Stimulated activated CD4-positive, alpha-beta T cell treated with anti-CD3 and anti-CD28 coated beads, Interleukin-4, amount 100 ng/mL, for 24 hours (primary cell): ENCODE data around the gene MRPL3.
A peak's percentile ranks its signal among the peaks of the same experiment; 100 is the strongest.

Source experiments
- DNase-seq: peaks from one replicate; pipeline ENCODE4 v3.0.0-alpha.2; 2020

Gene MRPL3

DNA sequence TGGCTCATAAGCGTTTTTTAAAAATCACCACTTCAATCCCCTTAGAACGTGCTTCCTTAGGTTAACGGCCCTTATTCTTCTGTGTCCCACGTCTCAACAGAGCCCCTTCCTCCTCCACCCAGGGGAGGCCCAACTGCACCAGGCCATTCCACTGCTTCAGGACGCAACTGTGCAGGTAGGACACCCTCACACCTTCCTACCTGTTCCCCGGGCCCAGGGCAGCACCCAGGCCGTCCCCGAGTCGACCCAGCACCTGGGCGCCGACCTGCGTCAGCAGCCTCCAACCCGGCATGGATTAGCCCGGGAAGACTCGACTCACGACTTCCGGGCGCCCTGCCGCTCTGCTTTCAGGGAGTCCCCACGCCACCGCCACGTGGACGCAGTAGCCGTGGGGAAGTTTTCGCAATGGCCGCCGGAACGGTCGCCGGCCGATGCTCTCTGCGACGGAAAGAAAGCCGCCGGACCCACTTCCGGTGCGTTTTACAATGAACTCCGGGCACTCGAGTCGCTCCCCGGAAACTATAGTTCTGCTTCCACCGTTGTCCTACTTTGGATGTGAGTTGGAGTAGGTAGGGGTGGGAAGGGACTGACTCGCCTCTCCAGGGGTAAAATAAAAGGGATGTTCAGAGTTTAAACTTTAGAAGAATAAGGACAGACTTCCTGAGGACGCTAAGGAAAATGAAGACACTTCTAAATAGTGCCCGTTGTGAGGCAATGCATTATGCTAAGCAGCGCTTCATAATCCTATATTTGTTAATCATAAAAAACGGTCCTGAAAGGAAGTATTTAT, at the start of gene MRPL3:
MRPL3 (minus strand) TSS at position 442 of the 790 bp plus-strand sequence; CDS start at position 292, 150 bp downstream.
- peak; percentile 89 for DNase-seq

- no peak for DNase-seq
These were observed 49.0 kb upstream of the MRPL3 start for GRCh38 chr3:131551761-131552160.

DNA sequence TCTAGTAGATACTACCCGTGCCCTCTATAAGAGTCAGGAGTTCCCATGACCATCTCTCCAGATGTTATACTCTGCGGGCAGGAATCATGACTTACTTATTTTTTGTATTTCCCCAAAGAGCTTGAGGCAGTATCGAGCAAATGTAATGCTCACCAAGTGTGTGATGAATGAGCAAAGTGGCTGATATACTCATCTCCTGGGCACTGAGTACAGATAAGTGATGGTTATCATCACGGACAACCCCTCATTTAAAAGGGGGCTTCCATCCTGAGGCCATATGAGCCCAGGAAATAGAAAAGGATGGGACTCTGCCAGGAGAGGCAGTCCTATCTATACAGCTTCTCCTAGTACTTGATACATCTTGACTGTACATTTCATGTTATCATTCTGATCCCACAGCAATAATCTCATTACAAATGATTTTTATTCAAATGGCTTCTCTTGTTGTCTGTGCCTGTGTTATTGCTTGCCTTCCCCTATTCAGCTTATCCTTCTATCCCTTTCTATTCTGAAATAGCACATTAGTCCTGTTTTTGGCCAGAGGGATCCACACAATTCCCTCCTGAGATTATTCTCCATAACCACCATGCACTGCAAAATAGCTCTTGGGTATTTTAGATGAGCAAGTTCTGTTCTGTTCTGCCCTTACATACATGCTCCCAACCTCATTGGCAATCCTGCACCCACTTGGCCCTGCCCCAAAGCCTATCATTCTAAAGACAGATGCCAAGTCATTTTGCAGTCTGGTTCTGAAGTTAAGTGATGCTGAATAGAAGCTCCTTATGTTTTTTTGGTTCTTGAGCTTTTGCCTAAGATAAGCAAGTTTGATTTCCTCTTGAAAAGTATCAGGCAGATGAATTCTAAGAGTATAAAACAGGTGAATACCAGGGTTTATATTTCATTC, 48.0 kb upstream of the MRPL3 start:
- DNase-seq: no peak

GRCh38 chr3:131549340-131549739, 46.6 kb upstream of the MRPL3 start:
- no peak for DNase-seq

DNA sequence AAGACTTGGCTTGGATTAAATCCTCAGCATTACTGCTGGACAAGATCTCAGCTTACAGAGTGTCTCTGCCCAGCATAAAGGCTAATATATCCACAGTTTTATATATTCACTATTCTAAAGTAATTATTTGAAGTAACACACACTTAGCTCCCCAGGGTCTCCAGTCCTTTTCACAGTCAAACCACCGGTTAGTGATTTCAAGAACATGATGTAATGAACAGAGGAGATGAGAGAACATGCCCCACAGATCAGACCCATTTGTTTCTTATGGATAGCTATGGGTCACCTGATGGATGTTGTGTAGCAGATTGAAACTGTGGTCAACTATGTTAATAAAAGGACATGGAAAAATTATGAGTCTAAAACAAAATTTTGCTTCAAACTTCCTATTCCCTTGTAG, 44.8 kb upstream of the MRPL3 start:
- DNase-seq: no peak

GRCh38 chr3:131546441-131546840, 43.7 kb upstream of the MRPL3 start:
- no peak for DNase-seq

DNA sequence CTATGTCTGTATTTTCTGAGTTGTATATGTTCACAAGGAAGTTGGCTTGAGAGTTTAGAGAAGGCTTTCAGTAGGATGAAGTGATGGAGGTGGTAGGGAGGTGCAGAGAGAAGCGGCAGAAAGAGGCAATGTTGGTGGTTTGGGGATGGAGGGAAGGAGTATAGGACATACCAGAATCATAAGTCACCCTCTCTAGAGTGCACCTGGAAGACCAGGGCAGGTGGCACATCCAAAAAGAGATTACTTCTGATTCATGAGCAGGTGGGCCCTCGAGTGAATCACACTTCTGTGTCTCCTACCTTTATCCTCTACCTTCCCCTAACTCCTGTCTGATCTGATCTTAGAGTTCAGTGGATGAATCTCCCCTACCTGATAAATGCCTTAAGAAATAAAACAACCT, 41.8 kb upstream of the MRPL3 start:
- no peak for DNase-seq

GRCh38 chr3:131543714-131544113, 40.9 kb upstream of the MRPL3 start:
- no peak for DNase-seq

GRCh38 chr3:131541288-131541687, 38.5 kb upstream of the MRPL3 start:
- no peak for DNase-seq

DNA sequence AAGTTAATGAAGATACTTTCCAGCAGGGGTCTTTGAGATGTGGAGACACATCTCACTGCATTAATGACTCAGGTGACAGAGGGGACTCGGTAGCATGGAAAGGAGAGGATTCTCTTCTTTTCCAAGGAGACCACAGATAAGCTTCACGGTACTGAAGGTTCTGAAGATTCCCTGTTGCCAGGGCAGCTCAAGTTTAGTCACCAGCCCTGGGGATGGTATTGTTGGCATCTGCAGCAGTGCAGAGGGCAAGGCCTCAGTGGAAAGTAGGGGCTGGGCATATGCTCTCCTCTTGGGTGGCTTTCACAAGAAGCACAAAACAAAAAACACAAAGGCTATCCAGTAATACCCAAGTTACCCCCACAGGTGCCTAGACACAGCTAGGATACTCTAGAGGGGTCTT, 38.0 kb upstream of the MRPL3 start:
- DNase-seq: no peak

- DNase-seq: no peak
These were observed 37.4 kb upstream of the MRPL3 start for GRCh38 chr3:131540143-131540542.

DNA sequence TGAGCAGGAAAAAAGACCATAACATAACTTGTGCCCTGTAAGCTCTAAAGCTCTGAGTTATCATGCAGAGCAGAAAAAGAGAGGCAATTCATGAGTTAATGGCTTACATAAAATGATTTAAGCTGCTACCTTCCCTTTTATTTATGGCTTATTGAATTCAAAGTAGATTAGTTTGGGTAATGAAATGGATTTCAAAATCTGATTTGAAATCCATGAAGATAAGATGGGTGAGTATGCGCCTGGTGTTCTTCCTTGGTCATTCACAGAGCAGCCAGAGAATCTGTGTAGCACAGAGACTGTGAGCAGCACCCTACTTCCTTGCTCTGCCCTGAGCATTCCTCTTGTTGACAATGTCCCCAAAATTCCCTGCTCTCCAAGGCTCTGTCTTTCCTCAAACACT, 36.2 kb upstream of the MRPL3 start:
- DNase-seq: no peak

DNA sequence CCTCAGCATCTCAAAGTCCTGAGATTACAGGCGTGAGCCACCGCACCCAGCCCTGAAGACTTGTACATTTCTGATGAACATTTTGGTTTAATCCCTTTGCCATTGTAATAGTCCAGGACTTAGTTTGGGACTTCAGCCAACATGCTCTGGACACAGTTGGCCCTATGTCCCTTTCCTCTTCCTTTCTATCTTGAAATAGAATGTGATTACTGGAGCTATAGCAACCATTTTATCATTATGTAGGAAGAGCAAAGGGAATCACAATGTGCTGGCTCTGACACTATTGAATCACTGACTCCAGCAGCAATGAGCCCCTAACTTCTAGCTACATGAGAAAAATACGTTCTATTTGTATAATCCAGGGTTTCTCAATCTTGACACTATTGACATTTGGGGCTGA, 34.8 kb upstream of the MRPL3 start:
- DNase-seq: no peak

GRCh38 chr3:131535596-131535995, 32.8 kb upstream of the MRPL3 start:
- DNase-seq: no peak

GRCh38 chr3:131535131-131535530, 32.4 kb upstream of the MRPL3 start:
- DNase-seq: no peak

- DNase-seq: no peak
These were observed 29.9 kb upstream of the MRPL3 start for GRCh38 chr3:131532645-131533044.

DNA sequence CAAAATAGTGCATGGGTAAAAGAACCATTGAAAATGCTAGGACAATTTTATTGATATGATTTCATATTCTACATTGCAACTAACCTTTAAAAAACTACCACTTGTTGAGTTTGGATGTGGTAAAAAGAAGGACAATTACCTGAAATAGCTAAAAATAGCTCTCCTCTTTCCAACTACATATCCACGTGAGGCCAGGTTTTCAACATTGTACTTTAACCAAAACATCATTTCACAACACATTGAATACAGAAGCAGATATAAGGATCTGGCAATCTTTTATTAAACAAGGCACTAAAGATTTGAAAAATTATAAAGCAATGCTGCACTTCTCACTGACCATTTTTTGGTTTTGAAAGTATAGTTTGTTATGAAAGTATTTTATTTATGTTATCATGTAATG, 28.1 kb upstream of the MRPL3 start:
- no peak for DNase-seq

- DNase-seq: no peak
These were observed 27.6 kb upstream of the MRPL3 start for GRCh38 chr3:131530388-131530787.

DNA sequence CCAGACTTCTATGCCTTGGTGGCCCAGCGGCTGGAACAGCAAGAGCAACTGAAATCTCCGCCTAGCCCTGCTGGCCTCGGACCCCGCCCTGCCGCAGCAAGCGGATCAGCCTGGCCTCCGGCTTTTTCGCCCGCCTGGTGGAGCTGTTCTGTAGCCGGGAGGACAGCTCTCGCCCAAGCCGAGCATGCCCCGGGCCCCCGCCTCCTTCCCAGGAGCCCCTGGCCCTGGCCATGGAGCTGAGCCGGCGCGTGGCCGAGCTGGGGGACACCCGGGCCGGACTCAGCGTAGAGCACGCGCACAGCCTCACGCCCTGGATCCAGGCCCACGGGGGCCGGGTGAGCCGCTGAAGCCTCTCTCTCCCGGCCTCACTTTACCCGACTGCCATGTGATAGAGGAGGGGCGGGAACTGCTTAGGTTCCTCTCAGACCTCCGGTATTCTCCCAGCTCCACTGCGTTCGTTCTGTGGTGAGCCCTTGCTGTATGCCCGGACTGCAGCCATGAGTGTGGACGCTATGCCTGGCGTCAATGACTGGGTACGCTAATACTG, 24.1 kb upstream of the MRPL3 start:
- DNase-seq: no peak

DNA sequence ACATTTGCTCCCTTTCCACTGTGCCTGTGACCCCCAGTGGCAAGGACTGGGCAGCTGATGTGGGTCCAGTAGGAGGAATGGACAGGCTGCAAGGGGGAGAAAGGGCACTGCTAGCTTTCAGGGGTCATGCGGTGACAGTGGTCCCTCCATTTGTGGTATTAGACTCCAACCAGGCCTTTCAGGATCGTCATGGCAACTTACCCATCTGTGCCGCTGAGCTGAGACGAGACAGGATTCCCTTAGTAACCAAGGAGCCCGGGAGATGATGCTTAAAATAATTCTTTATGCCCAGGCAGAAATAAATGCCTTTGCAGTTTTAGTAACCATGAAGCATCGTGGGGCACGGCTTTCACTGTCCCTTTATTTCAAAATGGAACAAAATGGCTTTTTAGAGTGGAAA, 15.9 kb upstream of the MRPL3 start:
- DNase-seq: no peak

- no peak for DNase-seq
These were observed 2.6 kb upstream of the MRPL3 start for GRCh38 chr3:131505421-131505820.

DNA sequence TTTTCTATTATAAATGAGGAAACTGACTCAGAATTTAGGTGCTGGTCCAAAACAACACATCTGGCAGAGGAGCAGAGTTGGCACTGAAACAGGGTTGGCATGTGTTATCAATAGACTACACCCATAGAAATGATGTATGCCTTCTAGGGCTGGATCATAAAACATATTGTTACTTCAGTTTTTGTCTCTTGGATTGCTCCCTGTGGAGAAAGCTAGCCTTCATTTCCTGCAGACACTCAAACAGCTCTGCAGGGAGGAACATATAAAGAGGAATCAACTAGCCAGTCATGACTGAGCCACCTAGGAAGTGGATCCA, 507 bp upstream of the MRPL3 start:
- peak; percentile 4 for DNase-seq

DNA sequence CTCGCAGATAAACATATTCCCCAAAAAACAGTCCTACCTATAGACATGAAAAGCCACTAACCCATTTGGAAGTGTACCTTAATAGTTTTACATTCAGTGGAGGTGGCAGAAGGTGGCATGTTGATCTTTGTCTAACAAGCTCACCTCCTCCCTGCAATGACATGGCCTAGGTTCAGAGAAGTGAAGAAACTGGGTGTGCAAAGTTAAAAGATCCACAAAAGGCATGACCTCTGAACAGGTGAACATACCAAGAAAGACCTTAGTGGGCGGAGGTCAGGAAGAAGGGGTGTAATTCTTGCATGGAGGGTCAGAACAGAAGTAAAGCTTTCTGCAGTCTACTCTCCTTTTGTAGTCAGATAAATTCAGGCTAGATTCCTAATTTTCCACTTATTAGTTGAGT, 822 bp downstream of the MRPL3 start:
- peak; percentile 8 for DNase-seq

DNA sequence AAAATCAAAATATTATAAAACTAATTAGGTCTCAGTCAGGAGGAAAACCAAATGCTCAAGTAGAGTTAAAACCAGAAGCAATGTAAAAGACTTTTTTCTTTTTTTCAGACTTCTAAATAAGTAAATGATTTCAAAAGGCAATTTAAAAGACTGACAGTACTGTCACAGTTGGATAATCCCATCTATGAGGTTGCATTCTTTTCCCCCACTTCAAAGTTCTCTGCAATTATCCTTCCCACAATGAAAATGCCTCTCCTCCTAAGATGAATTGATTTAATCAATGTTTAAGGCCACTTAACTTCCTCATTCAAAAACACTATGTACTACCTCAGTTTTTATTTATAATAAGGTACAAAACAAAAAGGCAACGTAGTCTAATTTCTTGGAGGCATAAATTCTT, 8.1 kb downstream of the MRPL3 start:
- no peak for DNase-seq
